T-cell (primary cell): Measurements from ENCODE around the gene EFNA2. TPM values are rescaled to one million over a fixed set of nuclear protein-coding genes. Genes with fewer than 3 reads are reported as not detected.

Experiments used
- ATAC-seq, 4 experiments: fragments of 200-7000 bp in 3 of 4; fragments of 150-1000 bp in 1 of 4; cut with Tn5 transposase; replicated peaks in 1 of 4; 1 replicate in 3 of 4; 2 replicates in 1 of 4; pipeline ENCODE4 v1.10.0; 2021; ENCODE audit warnings: moderate library complexity in 3 of 4, mild to moderate bottlenecking in 2 of 4, moderate number of reproducible peaks in 1 of 4
- CTCF ChIA-PET, 2 donors: fragments of 300-600 bp; sonication (Branson Sonifier 250); formaldehyde crosslinking; loops; one replicate each; lab custom pipeline; 2022; ENCODE audit warnings: antibody characterized with exemption in 2 of 2; lab: Charles Lee
- POLR2A ChIA-PET, 2 donors: fragments of 300-600 bp; sonication (Branson Sonifier 250); formaldehyde crosslinking; loops; one replicate each; lab custom pipeline; 2022; ENCODE audit warnings: antibody characterized with exemption in 2 of 2; lab: Charles Lee
- DNase-seq, 35 experiments: peaks; one replicate each; pipeline versions ENCODE4 v3.0.0 to v3.0.0-alpha.2; 2013 to 2023
- H3K27ac ChIP-seq: one replicate; pipeline ENCODE4 v1.5.1; 2013; ENCODE audit warnings: low read length
- H3K27me3 ChIP-seq, 2 experiments: replicated peaks in 1 of 2; 1 replicate in 1 of 2; 2 replicates in 1 of 2; pipeline versions ENCODE4 v1.6.1 to v1.7.0; 2013; ENCODE audit warnings: low read length in 1 of 2, mixed read lengths in 1 of 2; ENCODE audit not compliant: control insufficient read depth in 2 of 2, insufficient read depth in 2 of 2; ENCODE audit errors: extremely low read depth in 1 of 2
- H3K36me3 ChIP-seq, 2 donors: 1 replicate in 1 of 2; 2 replicates in 1 of 2; pipeline versions ENCODE4 v1.6.1 to v1.7.0; 2013; ENCODE audit warnings: low read length in 1 of 2; ENCODE audit not compliant: control insufficient read depth in 2 of 2, insufficient read depth in 1 of 2; ENCODE audit errors: extremely low read depth in 1 of 2
- H3K4me1 ChIP-seq, 2 experiments: 1 replicate in 1 of 2; 2 replicates in 1 of 2; pipeline versions ENCODE4 v1.6.1 to v1.7.0; 2013; ENCODE audit warnings: low read length in 2 of 2, mixed read lengths in 1 of 2; ENCODE audit not compliant: insufficient read depth in 2 of 2, control insufficient read depth in 1 of 2; ENCODE audit errors: extremely low read depth in 1 of 2
- H3K4me3 ChIP-seq, 2 donors: 1 replicate in 1 of 2; 2 replicates in 1 of 2; pipeline versions ENCODE4 v1.5.1 to v1.7.0; 2013; ENCODE audit warnings: mild to moderate bottlenecking in 2 of 2, low read length in 1 of 2, moderate library complexity in 1 of 2; ENCODE audit not compliant: control insufficient read depth in 1 of 2; ENCODE audit errors: extremely low read depth in 1 of 2
- H3K9me3 ChIP-seq: 2 replicates; pipeline ENCODE4 v1.7.0; 2013
- H3K27ac Mint-ChIP-seq, 2 donors: one replicate each; pipeline ENCODE4 v1.8.0; 2020 to 2021; ENCODE audit warnings: mild to moderate bottlenecking in 2 of 2, mixed read lengths in 2 of 2
- H3K27me3 Mint-ChIP-seq, 2 donors: one replicate each; pipeline ENCODE4 v1.8.0; 2021 to 2022; ENCODE audit warnings: mixed read lengths in 2 of 2
- H3K36me3 Mint-ChIP-seq: one replicate; pipeline ENCODE4 v1.8.0; 2021; ENCODE audit warnings: mixed read lengths
- H3K4me1 Mint-ChIP-seq, 3 donors: one replicate each; pipeline ENCODE4 v1.8.0; 2020 to 2022; ENCODE audit warnings: mixed read lengths in 3 of 3, mild to moderate bottlenecking in 1 of 3
- H3K4me3 Mint-ChIP-seq, 3 donors: one replicate each; pipeline ENCODE4 v1.8.0; 2020 to 2022; ENCODE audit warnings: mild to moderate bottlenecking in 3 of 3, mixed read lengths in 3 of 3, moderate library complexity in 3 of 3
- H3K9me3 Mint-ChIP-seq, 3 donors: one replicate each; pipeline ENCODE4 v1.8.0; 2020 to 2022; ENCODE audit warnings: mixed read lengths in 3 of 3
- WGBS: methylation state at CpG from one replicate; pipeline ENCODE4 v1.1.5; 2013; ENCODE audit warnings: missing lambda C conversion rate; ENCODE audit not compliant: insufficient coverage; 5-methylcytosine and 5-hydroxymethylcytosine counted together
- total RNA-seq, 35 experiments: library from RNA in 6 of 35; stranded (reverse) in 6 of 35; fragments of 120-200 nt in 1 of 35; gene quantifications; one replicate each; pipeline versions ENCODE4 v1.2.1 to v1.2.4 and lab custom pipeline; 2013 to 2026

The EFNA2 gene
- total RNA-seq, 5 donors from 2014 or later (not counting 1 experiment from before 2014, with no cell fraction given), result 0.38 TPM; not detected in 4

- H3K4me3 ChIP-seq, result peak overlapping the region; percentile 26 to 32
- DNase-seq (peak in 1 of 35 experiments; percentile 22), ATAC-seq (no peak)
These were observed 11.4 kb upstream of the EFNA2 start for GRCh38 chr19:1274081-1274851.

GRCh38 chr19:1274852-1275259 is 10.8 kb upstream of the EFNA2 start:
- H3K27ac Mint-ChIP-seq, result no peak overlapping the region
- H3K36me3 Mint-ChIP-seq, result peaks cover 43% of the 10 kb centered on the region
- peaks cover 44 to 79% of the 10 kb centered on the region in 2 experiments for H3K4me1 ChIP-seq
- no peaks in the 10 kb centered on the region for H3K27me3 Mint-ChIP-seq
- H3K36me3 ChIP-seq, result peaks cover 34 to 61% of the 10 kb centered on the region in 2 donors
- peak overlapping the region; percentile 26 to 32 for H3K4me3 ChIP-seq
- H3K27ac ChIP-seq, result peak overlapping the region; percentile 59
- ChIA-PET CTCF (no interaction called here), POLR2A (interaction anchor here (0.6 to 1.0 kb wide), 2 partner anchors 11 to 594 kb away, joined by 5 to 7 read pairs; no protein-coding TSS in a partner anchor)
- DNase-seq (no peak), ATAC-seq (no peak)
- H3K4me1 Mint-ChIP-seq, result peaks cover 55 to 61% (median 56%) of the 10 kb centered on the region in 3 donors
- H3K9me3 ChIP-seq, result no peaks in the 10 kb centered on the region
- peak overlapping the region; percentile 31 to 94 (median 39) for H3K4me3 Mint-ChIP-seq
- WGBS, result 53% methylated on average over 44 of the region's 44 CpGs
- no peaks in the 10 kb centered on the region for H3K9me3 Mint-ChIP-seq
- no peaks in the 10 kb centered on the region for H3K27me3 ChIP-seq

More at GRCh38 chr19:1274081-1274851, 11.4 kb upstream of the EFNA2 start:
- no peaks in the 10 kb centered on the region for H3K27me3 Mint-ChIP-seq
- H3K4me1 ChIP-seq, result peaks cover 45 to 76% of the 10 kb centered on the region in 2 experiments
- no peaks in the 10 kb centered on the region for H3K9me3 ChIP-seq
- peak overlapping the region; percentile 34 to 94 (median 56) for H3K4me3 Mint-ChIP-seq
- H3K36me3 ChIP-seq, result peaks cover 29 to 55% of the 10 kb centered on the region in 2 donors
- peaks cover 40% of the 10 kb centered on the region for H3K36me3 Mint-ChIP-seq
- peaks cover 51 to 60% (median 52%) of the 10 kb centered on the region in 3 donors for H3K4me1 Mint-ChIP-seq
- WGBS, result 90% methylated on average over 37 of the region's 46 CpGs
- peak overlapping the region; percentile 59 for H3K27ac ChIP-seq
- POLR2A ChIA-PET, result interaction anchor here in 1 of 2 donors (0.6 to 0.9 kb wide), 2 partner anchors 27 to 197 kb away, joined by 3 to 5 read pairs; no protein-coding TSS in a partner anchor
- H3K27ac Mint-ChIP-seq, result peak overlapping the region; percentile 34 to 75
- CTCF ChIA-PET, result no interaction called here
- no peaks in the 10 kb centered on the region for H3K9me3 Mint-ChIP-seq
- no peaks in the 10 kb centered on the region for H3K27me3 ChIP-seq

GRCh38 chr19:1275260-1275975 is 10.3 kb upstream of the EFNA2 start, which contains the start of gene FAM174C:
TSS of gene FAM174C (plus strand) at chr19:1275530. CDS start at chr19:1275550, 20 bp downstream.
- peak within 1 kb of the TSS; percentile 91 to 92 for H3K27ac Mint-ChIP-seq
- ChIA-PET CTCF (no interaction called here), POLR2A (interaction anchor here (0.6 to 1.0 kb wide), 2 partner anchors 12 to 595 kb away, joined by 5 to 7 read pairs; no protein-coding TSS in a partner anchor)
- Histone ChIP-seq H3K4me1 (peaks cover 38 to 77% of the 10 kb centered on the region in 2 experiments), H3K27ac (peak within 1 kb of the TSS; percentile 93), H3K4me3 (peak within 1 kb of the TSS; percentile 89 to 90), H3K9me3 (no peaks in the 10 kb centered on the region), H3K27me3 (no peaks in the 10 kb centered on the region), H3K36me3 (peaks cover 34 to 62% of the 10 kb centered on the region in 2 donors)
- WGBS, result under 1% methylated on average over 80 of the region's 98 CpGs
- H3K4me1 Mint-ChIP-seq, result peaks cover 54 to 59% (median 55%) of the 10 kb centered on the region in 3 donors
- ATAC-seq, result peak; percentile 79 to 85 (median 82)
- H3K9me3 Mint-ChIP-seq, result no peaks in the 10 kb centered on the region
- no peaks in the 10 kb centered on the region for H3K27me3 Mint-ChIP-seq
- DNase-seq, result peak; percentile 80 to 98 (median 95)
- peaks cover 42% of the 10 kb centered on the region for H3K36me3 Mint-ChIP-seq
- peak within 1 kb of the TSS; percentile 76 to 94 (median 84) for H3K4me3 Mint-ChIP-seq

- H3K4me3 ChIP-seq, result peak overlapping the region; percentile 89 to 90
- Mint-ChIP-seq H3K4me1 (peaks cover 47 to 54% (median 49%) of the 10 kb centered on the region in 3 donors), H3K27ac (peak overlapping the region; percentile 91 to 92), H3K36me3 (peaks cover 37% of the 10 kb centered on the region), H3K4me3 (peak overlapping the region; percentile 76 to 94 (median 84)), H3K27me3 (no peaks in the 10 kb centered on the region), H3K9me3 (no peaks in the 10 kb centered on the region)
- no peak for ATAC-seq
- peak overlapping the region; percentile 93 for H3K27ac ChIP-seq
- H3K4me1 ChIP-seq, result peaks cover 32 to 70% of the 10 kb centered on the region in 2 experiments
- no peak for DNase-seq
- H3K9me3 ChIP-seq, result no peaks in the 10 kb centered on the region
- CTCF ChIA-PET, result no interaction called here
- under 1% methylated on average over 34 of the region's 43 CpGs for WGBS
- H3K36me3 ChIP-seq, result peaks cover 34 to 55% of the 10 kb centered on the region in 2 donors
- H3K27me3 ChIP-seq, result no peaks in the 10 kb centered on the region
- POLR2A ChIA-PET, result no interaction called here
These were observed 9.6 kb upstream of the EFNA2 start for GRCh38 chr19:1275976-1276627.

- Histone ChIP-seq H3K4me3 (peak overlapping the region; percentile 89 to 90), H3K36me3 (peaks cover 34 to 50% of the 10 kb centered on the region in 2 donors), H3K27me3 (no peaks in the 10 kb centered on the region), H3K4me1 (peaks cover 28 to 65% of the 10 kb centered on the region in 2 experiments), H3K9me3 (no peaks in the 10 kb centered on the region), H3K27ac (peak overlapping the region; percentile 93)
- POLR2A ChIA-PET, result no interaction called here
- WGBS, result 24% methylated on average over 10 of the region's 10 CpGs
- Mint-ChIP-seq H3K36me3 (peaks cover 32% of the 10 kb centered on the region), H3K4me1 (peaks cover 42 to 48% (median 44%) of the 10 kb centered on the region in 3 donors), H3K9me3 (no peaks in the 10 kb centered on the region), H3K27me3 (no peaks in the 10 kb centered on the region), H3K27ac (peak overlapping the region; percentile 80 to 89), H3K4me3 (peak overlapping the region; percentile 76 to 94 (median 84))
- ATAC-seq (no peak), DNase-seq (peak in 10 of 35 experiments; percentile 17 to 57 (median 40))
- CTCF ChIA-PET, result no interaction called here
These were observed 9.0 kb upstream of the EFNA2 start for GRCh38 chr19:1276628-1277022.
